H1 (cell line): Measurements from ENCODE around the gene RERE. TPM values are rescaled to one million over a fixed set of nuclear protein-coding genes. Genes with fewer than 3 reads are reported as not detected.

ENCODE experiments used
- GTF2F1 ChIP-seq: IDR thresholded peaks from 2 replicates; pipeline ENCODE4 v1.6.1; 2012; ENCODE audit warnings: low read depth, low read length, improper control_type of control experiment, borderline replicate concordance
- polyA plus RNA-seq, 7 experiments: library from polyadenylated mRNA; depleted of rRNA in 3 of 7; stranded (reverse) in 5 of 7; unstranded in 2 of 7; fragments of >200 nt in 5 of 7; fragments of 200-250 nt in 2 of 7; gene quantifications; 1 replicate in 5 of 7; 2 replicates in 1 of 7; 4 replicates in 1 of 7; pipeline versions ENCODE4 v1.2.1 to v1.2.3, GENCODE V29; 2011 to 2013; ENCODE audit warnings: missing spikeins in 2 of 7, mixed read lengths in 2 of 7
- total RNA-seq: library from RNA; stranded (reverse); fragmentation: NEBNext Ultra II Directional; extraction: Animal tissue kit (Norgen Biotek cat#: 25700); gene quantifications from 2 replicates; pipeline ENCODE4 v1.2.1, GENCODE V29; 2021

RERE gene
- total and polyA plus RNA-seq, 2 of the 8 experiments (the other 6 are each of a cell fraction or from before 2014, with no cell fraction given) = 15.3 to 142 TPM

DNA sequence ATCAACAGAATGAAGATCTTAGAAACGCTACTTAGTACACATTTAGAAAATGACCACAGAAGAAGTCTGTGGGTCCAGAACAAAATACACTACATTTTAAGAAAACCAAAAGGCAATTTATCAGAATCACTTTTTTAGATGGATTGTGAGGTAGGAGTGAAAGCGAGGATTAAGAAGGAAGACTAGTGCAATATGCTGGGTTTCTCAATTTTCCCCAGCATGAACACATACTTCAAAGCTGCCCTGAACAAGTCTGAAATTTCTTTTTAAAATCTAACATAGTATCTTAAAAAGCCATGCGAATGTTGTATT, 299.0 kb downstream of the RERE start (continued):
- no peak for TF ChIP-seq GTF2F1
